DOHH2 (cell line): ENCODE results near the gene IL2RA.

Source experiments
- H3F3A ChIP-seq: fragments of 200-600 bp; sonication (generic), shearing (Covaris generic); 2 replicates; pipeline ENCODE4 v1.6.0; 2016; ENCODE audit warnings: antibody characterized with exemption, mild to moderate bottlenecking; ENCODE audit not compliant: control insufficient read depth, insufficient read depth
- H3K27ac ChIP-seq: fragments of 200-600 bp; sonication (generic); 2 replicates; pipeline ENCODE4 v1.5.1; 2014; ENCODE audit warnings: low read depth, mild to moderate bottlenecking, low read length, moderate library complexity
- H3K27me3 ChIP-seq: fragments of 200-600 bp; sonication (generic); 2 replicates; pipeline ENCODE4 v1.6.1; 2014; ENCODE audit warnings: mild to moderate bottlenecking, low read length, mixed read lengths; ENCODE audit not compliant: control insufficient read depth
- H3K36me3 ChIP-seq: fragments of 200-600 bp; sonication (generic); 2 replicates; pipeline ENCODE4 v1.6.1; 2014; ENCODE audit warnings: mild to moderate bottlenecking, low read length, moderate library complexity, mixed read lengths; ENCODE audit not compliant: control insufficient read depth
- H3K4me1 ChIP-seq: fragments of 200-600 bp; sonication (generic); 2 replicates; pipeline ENCODE4 v1.6.1; 2014; ENCODE audit warnings: mild to moderate bottlenecking, low read length, mixed read lengths; ENCODE audit not compliant: control insufficient read depth
- H3K4me2 ChIP-seq: fragments of 200-600 bp; sonication (generic); 2 replicates; pipeline ENCODE4 v1.6.0; 2014; ENCODE audit warnings: mild to moderate bottlenecking, low read length, moderate library complexity
- H3K4me3 ChIP-seq: fragments of 200-600 bp; sonication (generic); 2 replicates; pipeline ENCODE4 v1.5.1; 2014; ENCODE audit warnings: mild to moderate bottlenecking, low read length, mixed read lengths
- H3K79me2 ChIP-seq: fragments of 200-600 bp; sonication (generic); 2 replicates; pipeline ENCODE4 v1.6.1; 2014; ENCODE audit warnings: mild to moderate bottlenecking, low read length, mixed read lengths; ENCODE audit not compliant: control insufficient read depth
- H3K9me2 ChIP-seq: fragments of 200-600 bp; sonication (generic); replicated peaks from 2 replicates; pipeline ENCODE4 v1.6.1; 2014; ENCODE audit warnings: mild to moderate bottlenecking, low read length, mixed read lengths; ENCODE audit not compliant: control insufficient read depth
- H3K9me3 ChIP-seq: fragments of 200-600 bp; sonication (generic); 2 replicates; pipeline ENCODE4 v1.6.1; 2014; ENCODE audit warnings: antibody characterized with exemption, low read length, mixed read lengths; ENCODE audit not compliant: control insufficient read depth, insufficient read depth
- H4K20me1 ChIP-seq: fragments of 200-600 bp; sonication (generic); 2 replicates; pipeline ENCODE4 v1.6.0; 2014; ENCODE audit warnings: low read depth, mild to moderate bottlenecking, antibody characterized with exemption, low read length, moderate library complexity; ENCODE audit not compliant: control insufficient read depth, insufficient read depth
- CTCF ChIP-seq: fragments of 200-600 bp; sonication (generic); IDR thresholded peaks from one replicate; pipeline ENCODE4 v1.5.1; 2014; ENCODE audit warnings: antibody characterized with exemption, mild to moderate bottlenecking, low read depth, low read length; ENCODE audit not compliant: poor library complexity, severe bottlenecking
- EZH2phosphoT487 ChIP-seq: fragments of 200-600 bp; sonication (generic); IDR thresholded peaks from 2 replicates; pipeline ENCODE4 v1.6.1; 2017; ENCODE audit warnings: borderline replicate concordance, mild to moderate bottlenecking, antibody characterized with exemption, low read length, moderate library complexity, mixed read lengths

The IL2RA gene

DNA sequence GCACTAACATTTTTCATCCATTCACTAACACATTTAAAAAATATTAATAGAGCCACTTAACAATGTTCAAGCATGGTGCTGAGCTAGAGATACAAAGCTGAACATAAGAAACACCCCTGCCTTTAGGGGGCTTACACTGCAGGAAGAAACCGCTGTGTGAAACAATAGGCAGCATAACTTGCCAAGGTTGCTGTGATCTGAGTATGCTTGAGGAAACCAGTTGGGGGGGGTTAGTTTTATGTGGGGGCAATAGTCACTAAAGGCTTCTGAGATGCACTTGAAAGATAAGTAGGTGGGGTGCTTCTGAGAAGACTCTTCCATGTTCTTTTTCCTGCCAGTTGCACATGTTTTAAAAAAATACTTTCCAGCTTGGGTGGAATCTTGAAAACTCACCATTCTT, 29.5 kb upstream of the IL2RA start:
- Histone ChIP-seq H3K9me2 (no peaks in the 10 kb centered on the region), H3K9me3 (no peaks in the 10 kb centered on the region), H3K4me1 (peaks cover 56% of the 10 kb centered on the region), H3K27ac (no peak overlapping the region), H3K36me3 (peaks cover 66% of the 10 kb centered on the region), H3K4me2 (peak overlapping the region; percentile 58), H3K27me3 (no peaks in the 10 kb centered on the region), H3K79me2 (peaks cover 77% of the 10 kb centered on the region), H3F3A (peaks cover 15% of the 10 kb centered on the region), H3K4me3 (peak overlapping the region; percentile 47), H4K20me1 (peaks cover 52% of the 10 kb centered on the region)
- TF ChIP-seq EZH2phosphoT487 (no peak), CTCF (peak; percentile 16)

GRCh38 chr10:6089334-6090219, 27.4 kb upstream of the IL2RA start:
- H3K79me2 ChIP-seq: peaks cover 57% of the 10 kb centered on the region
- peaks cover 60% of the 10 kb centered on the region for H3K4me1 ChIP-seq
- peak overlapping the region; percentile 98 for H3K4me3 ChIP-seq
- H3F3A ChIP-seq: peaks cover 15% of the 10 kb centered on the region
- no peaks in the 10 kb centered on the region for H3K9me2 ChIP-seq
- H3K27me3 ChIP-seq: no peaks in the 10 kb centered on the region
- H3K27ac ChIP-seq: peak overlapping the region; percentile 45
- peaks cover 40% of the 10 kb centered on the region for H4K20me1 ChIP-seq
- no peaks in the 10 kb centered on the region for H3K9me3 ChIP-seq
- peak overlapping the region; percentile 83 for H3K4me2 ChIP-seq
- no peak for TF ChIP-seq CTCF
- no peak for TF ChIP-seq EZH2phosphoT487
- H3K36me3 ChIP-seq: peaks cover 47% of the 10 kb centered on the region

DNA sequence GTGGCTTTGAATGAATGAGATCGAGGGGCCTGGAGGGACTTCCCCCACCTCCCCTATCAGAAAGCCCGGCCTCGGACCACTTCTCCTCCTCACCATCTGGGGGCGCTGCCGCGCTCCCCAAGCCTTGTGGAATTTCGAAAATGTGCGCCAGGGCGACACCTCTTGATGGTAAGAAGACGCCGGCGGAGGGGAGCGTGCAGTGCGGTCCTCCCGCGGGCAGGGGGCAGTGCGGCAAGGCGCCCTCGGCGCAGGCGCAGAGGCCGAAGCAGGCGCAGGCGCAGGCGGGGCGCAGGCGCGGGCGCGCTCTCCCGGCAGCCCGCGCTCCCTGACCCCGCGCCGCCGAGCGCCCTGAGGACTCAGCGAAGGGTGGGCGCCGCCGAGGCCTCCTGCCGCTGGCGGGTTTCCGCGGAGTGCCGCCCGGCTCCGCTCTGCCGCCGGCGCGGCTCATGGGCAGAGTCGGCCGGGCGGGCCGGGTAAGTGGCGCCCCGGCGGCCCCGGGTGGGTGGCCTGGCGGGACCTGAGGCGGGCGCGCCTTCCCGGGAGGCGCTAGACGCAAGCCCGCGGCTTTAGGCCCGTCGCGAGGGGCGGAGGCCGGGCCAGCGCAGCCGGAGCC, 26.7 kb upstream of the IL2RA start, which contains the start of gene RBM17:
Gene RBM17 (plus strand): TSS at position 314 of the 613 bp plus-strand sequence. CDS start 8,032 bp downstream, outside the sequence.
- no peak for TF ChIP-seq EZH2phosphoT487
- TF ChIP-seq CTCF: peak; percentile 100
- Histone ChIP-seq H3K4me1 (peaks cover 56% of the 10 kb centered on the region), H3K9me2 (no peaks in the 10 kb centered on the region), H3K4me2 (peak within 1 kb of the TSS; percentile 83), H3K27me3 (no peaks in the 10 kb centered on the region), H3F3A (peaks cover 15% of the 10 kb centered on the region), H3K27ac (peak within 1 kb of the TSS; percentile 87), H3K36me3 (peaks cover 41% of the 10 kb centered on the region), H3K4me3 (peak within 1 kb of the TSS; percentile 98), H4K20me1 (peaks cover 34% of the 10 kb centered on the region), H3K9me3 (no peaks in the 10 kb centered on the region), H3K79me2 (peaks cover 49% of the 10 kb centered on the region)
